Hippocampal formation (tissue), 2 donors: ENCODE measurements around the gene ZNF841.
A peak's percentile ranks its signal among the peaks of the same experiment; 100 is the strongest.
"Not testable (repeated sequence)": the region's sequence is repeated elsewhere in the genome, so short reads cannot be mapped to it uniquely, and the experiment has no call there.

Experiments used
- DNase-seq, 2 donors: peaks; one replicate each; lab custom pipeline; 2025; lab: John Stamatoyannopoulos, UW

The ZNF841 gene

DNA sequence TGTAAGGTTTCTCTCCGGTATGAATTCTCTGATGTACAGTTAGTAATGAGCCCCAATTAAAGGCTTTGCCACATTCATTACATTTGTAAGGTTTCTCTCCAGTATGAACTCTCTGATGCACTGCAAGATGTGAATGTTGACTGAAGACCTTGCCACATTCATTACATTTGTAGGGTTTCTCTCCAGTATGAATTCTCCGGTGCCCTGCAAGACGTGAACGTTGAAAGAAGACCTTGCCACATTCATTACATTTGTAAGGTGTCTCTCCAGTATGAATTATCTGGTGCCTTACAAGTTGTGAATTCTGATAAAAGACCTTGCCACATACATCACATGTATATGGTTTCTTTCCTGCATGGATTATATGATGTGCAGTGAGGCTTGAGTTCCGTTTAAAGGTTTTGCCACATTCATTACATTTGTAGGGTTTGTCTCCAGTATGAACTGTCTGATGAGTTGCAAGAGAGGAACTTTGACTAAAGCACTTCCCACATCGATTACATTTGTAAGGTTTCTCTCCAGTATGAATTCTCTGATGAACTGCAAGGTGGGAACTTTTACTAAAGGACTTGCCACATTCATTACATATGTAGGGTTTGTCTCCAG lies 29.2 kb downstream of the ZNF841 start:
- DNase-seq, result no peak

DNA sequence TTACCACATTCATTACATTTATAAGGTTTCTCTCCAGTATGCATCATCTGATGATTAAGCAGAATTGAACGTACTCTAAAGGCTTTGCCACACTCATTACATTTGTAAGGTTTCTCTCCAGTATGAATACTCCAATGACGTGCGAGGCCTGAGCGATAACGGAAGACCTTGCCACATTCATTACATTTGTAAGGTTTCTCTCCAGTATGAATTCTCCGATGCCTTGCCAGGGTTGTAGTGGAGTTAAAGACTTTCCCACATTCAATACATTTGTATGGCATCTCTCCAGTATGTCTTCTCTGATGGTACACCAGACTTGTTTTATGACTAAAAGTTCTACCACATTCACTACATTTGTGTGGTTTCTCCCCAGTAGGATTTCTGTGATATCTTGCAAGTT lies 30.2 kb downstream of the ZNF841 start:
- DNase-seq, result no peak

DNA sequence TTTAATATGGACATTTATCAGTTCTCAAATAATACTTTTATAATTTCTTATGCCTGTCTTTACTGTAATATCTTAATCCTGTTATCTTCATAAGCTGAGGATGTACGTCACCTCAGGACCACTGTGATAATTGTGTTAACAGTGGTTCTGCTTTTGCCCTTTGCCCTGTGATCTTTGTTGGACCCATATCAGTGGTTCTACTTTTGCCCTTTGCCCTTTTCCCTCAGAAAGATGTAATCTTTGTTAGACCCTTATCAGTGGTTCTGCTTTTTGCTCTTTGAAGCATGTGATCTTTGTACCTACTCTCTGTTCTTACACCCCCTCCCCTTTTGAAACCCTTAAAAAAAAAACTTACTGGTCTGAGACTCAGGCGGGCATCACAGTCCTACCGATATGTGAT lies 39.1 kb downstream of the ZNF841 start:
- DNase-seq, result not testable (repeated sequence)

DNA sequence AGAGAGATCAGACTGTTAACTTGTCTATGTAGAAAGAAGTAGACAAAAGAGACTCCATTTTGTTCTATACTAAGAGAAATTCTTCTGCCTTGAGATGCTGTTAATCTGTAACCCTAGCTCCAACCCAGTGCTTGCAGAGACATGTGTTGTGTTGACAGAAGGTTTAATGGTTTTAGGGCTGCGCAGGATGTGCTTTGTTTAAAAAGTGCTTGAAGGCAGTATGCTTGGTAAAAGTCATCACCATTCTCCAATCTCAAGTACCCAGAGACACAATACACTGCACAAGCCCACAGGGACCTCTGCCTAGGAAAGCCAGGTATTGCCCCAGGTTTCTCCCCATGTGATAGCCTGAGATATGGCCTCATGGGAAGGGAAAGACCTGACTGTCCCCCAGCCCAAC lies 43.8 kb downstream of the ZNF841 start:
- DNase-seq, result not testable (repeated sequence)

DNA sequence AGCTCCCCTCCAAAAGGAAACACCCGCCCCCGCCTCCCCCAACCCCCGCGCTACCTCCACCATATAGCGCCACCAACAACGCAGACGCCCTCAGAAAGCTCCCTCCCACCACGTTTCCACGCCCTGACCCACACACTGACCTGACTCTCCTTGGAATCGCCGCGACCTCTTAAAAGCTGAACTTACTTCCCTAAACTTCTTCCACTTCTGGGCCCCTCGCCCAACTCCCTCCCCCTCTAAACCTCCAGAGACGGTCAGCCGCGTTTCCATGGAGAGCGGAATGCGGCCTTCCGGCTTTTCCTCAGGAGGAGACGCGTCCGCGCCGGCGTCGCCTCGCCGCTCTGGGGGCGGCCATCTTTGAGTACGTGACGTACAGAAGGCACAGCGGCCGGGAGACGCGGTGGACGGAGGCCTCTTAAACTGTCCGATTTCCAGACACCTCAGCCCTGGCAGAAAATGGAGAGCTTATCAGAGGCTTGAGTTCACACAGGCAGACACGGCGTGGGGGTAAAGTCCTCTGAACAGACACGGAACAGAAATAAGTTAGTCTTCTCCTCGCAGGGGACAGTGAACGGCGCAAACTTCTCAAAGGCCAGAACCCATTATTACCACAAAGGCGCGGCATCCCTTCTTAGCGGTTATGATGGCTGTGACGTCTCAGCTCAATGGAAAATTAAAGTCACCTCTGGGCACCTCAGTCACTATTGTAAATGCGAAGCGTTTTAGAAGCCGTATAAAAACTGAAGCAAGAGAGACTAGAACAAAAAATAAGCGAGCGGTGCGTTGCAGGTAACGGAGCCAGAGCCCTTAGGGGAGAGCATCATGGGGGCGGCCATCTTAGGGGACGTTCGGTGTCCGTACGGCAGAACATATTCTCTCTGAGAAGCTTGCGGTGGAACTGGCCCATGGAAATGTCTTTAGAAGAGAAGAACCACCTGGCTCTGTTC lies 46.7 kb downstream of the ZNF841 start, which contains the start of gene ZNF432:
Gene ZNF432, minus strand, starts transcription at position 284 of the 947 bp plus-strand sequence. CDS start 1,970 bp downstream, outside the sequence.
- peak; percentile 91 to 94 for DNase-seq

DNA sequence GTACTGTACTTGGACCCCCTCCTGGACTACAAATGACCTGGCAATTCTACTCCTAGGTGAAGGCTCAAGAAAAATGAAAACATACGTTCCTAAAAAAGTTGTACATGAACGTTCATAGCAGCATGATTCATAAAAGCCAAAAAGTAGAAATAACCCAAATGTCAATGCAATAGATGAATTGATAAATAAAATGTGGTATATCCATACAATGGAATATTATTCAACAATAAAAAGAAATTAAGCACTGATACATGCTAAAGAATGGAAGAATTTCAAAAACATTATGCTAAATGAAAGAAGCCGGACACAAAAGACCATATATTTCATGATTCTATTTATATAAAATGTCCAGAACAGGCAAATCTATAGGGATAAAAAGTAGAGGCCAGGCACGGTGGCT lies 56.4 kb downstream of the ZNF841 start:
- no peak for DNase-seq

DNA sequence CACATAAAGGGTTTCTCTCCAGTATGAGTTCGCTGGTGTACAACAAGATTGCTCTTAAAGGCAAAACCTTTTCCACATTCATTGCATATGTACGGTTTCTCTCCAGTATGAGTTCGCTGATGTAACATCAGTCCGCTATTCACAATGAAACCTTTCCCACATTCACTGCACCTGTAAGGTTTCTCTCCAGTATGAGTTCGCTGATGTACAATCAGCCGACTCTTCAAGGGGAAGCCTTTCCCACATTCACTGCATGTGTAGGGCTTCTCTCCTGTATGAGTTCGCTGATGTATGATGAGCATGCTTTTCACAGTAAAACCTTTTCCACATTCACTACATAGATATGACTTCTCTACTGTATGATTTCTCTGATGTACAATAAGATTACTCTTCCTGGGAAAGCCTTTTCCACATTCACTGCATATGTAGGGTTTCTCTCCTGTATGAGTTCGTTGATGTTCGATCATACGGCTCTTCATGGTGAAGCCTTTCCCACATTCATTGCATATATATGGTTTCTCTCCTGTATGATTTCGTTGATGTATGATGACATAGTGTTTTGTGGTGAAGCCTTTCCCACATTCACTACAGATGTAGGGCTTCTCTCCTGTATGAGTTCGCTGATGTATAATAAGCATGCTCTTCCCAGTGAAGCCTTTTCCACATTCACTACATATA lies 61.4 kb downstream of the ZNF841 start:
- DNase-seq, result no peak

DNA sequence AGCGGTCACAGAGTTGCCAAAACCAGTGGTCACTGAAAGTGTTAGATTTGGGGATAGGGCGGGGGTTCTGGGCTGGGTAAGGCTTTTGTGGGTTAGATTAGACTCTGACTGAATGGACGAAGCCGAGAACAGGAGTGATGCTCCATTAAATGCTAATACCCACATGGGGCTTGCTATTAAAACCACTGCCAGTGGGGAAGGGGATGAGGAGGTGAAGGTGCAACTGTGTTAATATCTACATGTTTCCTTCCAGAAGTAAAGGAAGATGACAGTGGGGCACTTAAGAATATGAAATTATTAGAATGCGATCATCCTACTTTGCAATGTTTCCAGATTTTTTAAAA lies 66.8 kb downstream of the ZNF841 start:
- no peak for DNase-seq

DNA sequence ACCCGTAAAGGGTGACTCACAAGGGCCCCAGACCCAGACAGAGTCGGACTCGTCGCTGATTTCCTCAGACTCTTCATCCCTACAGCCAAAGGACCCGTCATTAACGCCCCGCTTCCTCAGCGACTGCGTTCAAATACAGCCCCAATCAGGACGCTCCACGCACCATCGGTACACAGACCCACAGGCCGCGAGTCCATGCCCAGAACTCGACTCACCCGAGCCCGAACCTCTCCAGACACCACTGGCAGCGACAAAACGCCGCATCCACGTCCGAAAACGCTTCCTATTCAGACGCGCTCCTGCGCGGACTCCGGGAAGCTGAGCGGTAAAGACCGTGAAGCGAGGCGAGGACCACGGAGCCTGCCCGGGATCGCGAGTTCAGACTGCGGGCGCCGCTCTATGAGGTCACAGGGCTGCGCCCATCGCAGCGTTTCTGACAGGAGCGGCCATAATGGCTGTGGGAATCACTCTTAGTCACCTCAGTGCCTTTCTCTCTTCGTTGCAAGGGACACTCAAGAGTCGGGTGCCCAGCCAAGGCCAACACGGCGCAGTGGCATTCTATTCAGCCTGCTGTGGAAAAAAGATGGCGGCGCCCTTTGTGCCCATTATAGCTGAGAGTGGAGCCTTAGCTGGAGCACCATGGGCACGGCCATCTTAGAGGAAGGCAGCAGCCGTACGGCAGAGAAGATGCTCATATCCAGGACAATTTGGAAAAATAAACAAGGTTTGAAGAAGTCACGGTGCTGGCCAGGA lies 67.4 kb downstream of the ZNF841 start, which contains the start of gene ZNF614:
Gene ZNF614, minus strand, starts transcription at position 353 of the 753 bp plus-strand sequence. CDS start 2,634 bp downstream, outside the sequence.
- peak; percentile 86 to 89 for DNase-seq

DNA sequence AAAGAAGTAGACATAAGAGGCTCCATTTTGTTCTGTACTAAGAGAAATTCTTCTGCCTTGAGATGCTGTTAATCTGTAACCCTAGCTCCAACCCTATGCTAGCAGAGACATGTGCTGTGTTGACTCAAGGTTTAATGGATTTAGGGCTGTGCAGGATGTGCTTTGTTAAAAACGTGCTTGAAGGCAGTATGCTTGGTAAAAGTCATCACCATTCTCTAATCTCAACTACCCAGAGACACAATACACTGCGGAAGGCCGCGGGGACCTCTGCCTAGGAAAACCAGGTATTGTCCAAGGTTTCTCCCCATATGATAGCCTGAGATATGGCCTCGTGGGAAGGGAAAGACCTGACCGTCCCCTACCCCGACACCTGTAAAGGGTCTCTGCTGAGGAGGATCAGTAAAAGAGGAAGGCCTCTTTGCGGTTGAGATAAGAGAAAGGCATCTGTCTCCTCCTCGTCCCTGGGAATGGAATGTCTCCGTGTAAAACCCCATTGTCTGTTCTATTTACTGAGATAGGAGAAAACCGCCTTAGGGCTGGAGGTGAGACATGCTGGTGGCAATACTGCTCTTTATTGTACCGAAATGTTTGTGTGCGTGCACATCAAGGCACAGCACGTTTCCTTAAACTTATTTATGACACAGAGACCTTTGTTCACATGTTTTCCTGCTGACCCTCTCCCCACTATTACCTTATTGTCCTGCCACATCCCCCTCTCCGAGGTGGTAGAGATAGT lies 69.1 kb downstream of the ZNF841 start:
- DNase-seq, result not testable (repeated sequence)

DNA sequence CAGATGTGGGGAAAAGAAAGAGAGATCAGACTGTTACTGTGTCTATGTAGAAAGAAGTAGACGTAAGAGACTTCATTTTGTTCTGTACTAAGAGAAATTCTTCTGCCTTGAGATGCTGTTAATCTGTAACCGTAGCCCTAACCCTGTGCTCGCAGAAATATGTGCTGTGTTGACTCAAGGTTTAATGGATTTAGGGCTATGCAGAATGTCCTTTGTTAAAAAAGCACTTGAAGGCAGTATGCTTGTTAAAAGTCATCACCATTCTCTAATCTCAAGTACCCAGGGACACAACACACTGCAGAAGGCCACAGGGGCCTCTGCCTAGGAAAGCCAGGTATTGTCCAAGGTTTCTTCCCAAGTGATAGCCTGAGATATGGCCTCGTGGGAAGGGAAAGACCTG lies 71.1 kb downstream of the ZNF841 start:
- DNase-seq, result not testable (repeated sequence)

DNA sequence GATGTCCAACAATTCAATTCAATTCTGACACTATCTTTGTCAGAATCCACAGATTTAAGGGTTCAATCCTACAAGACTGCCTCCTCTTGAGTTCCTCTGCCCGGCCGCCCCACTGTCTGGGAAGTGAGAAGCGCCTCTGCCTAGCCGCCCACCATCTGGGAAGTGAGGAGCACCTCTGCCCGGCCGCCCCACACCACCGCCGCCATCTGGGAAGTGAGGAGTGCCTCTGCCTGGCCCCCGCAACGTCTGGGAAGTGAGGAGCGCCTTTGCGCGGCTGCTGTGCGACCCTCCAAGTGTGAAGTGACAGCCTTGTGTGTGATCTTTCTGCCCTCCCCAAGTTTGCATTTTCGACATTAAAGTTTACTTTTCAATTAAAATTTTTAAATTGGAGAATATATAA lies 73.4 kb downstream of the ZNF841 start:
- no peak for DNase-seq

DNA sequence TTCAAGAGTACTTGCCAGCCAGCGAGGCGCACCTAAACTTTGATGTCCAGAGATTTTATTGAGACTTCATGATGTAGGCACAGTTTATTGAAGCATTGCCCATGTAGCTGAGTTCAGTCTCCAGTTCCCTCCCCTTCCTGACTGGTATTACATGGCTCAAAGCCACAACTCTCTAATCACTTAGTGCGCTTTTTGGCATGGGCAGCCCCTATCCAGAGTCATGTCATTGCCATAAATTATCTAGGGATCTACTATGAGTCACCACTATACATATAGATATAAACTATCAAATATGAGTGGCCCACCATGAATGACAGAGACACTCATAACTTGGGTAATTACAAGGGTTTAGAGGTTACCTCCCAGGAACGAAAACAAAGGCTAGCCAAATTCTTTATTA lies 75.1 kb downstream of the ZNF841 start:
- no peak for DNase-seq
